H9 (cell line): ENCODE measurements around the gene FREM1. TPM values are rescaled to one million over a fixed set of nuclear protein-coding genes. Genes with fewer than 3 reads are reported as not detected.

Experiments
- DNase-seq: peaks from one replicate; pipeline ENCODE4 v3.0.0-alpha.2; 2017
- H2AFZ ChIP-seq: one replicate; pipeline ENCODE4 v1.6.1; 2013; ENCODE audit warnings: mild to moderate bottlenecking, low read length, control low read depth, moderate library complexity
- H2AK5ac ChIP-seq: 2 replicates; pipeline ENCODE4 v1.6.1; 2013; ENCODE audit warnings: low read length, control low read depth, mixed read lengths; ENCODE audit not compliant: insufficient read length
- H2BK120ac ChIP-seq: one replicate; pipeline ENCODE4 v1.6.1; 2013; ENCODE audit warnings: low read depth, mild to moderate bottlenecking, low read length, control low read depth, inconsistent platforms; ENCODE audit not compliant: poor library complexity, severe bottlenecking
- H2BK12ac ChIP-seq: 2 replicates; pipeline ENCODE4 v1.6.1; 2013; ENCODE audit warnings: low read length, control low read depth, mixed read lengths, low read depth; ENCODE audit not compliant: insufficient read length
- H2BK15ac ChIP-seq: 2 replicates; pipeline ENCODE4 v1.6.1; 2013; ENCODE audit warnings: low read depth, low read length, control low read depth
- H2BK20ac ChIP-seq: one replicate; pipeline ENCODE4 v1.6.1; 2013; ENCODE audit warnings: low read depth, mild to moderate bottlenecking, low read length, control low read depth, inconsistent platforms; ENCODE audit not compliant: poor library complexity, severe bottlenecking
- H2BK5ac ChIP-seq: 2 replicates; pipeline ENCODE4 v1.6.1; 2013; ENCODE audit warnings: low read length, control low read depth, mixed read lengths; ENCODE audit not compliant: insufficient read length
- H3K14ac ChIP-seq: 2 replicates; pipeline ENCODE4 v1.6.1; 2013; ENCODE audit warnings: low read length, control low read depth; ENCODE audit not compliant: insufficient read depth
- H3K18ac ChIP-seq: 2 replicates; pipeline ENCODE4 v1.6.1; 2013; ENCODE audit warnings: low read depth, mild to moderate bottlenecking, mixed read lengths, low read length, control low read depth; ENCODE audit not compliant: insufficient read length
- H3K23ac ChIP-seq: 2 replicates; pipeline ENCODE4 v1.6.1; 2013; ENCODE audit warnings: low read length, control low read depth, mixed read lengths, low read depth; ENCODE audit not compliant: insufficient read length
- H3K23me2 ChIP-seq: 2 replicates; pipeline ENCODE4 v1.6.1; 2013; ENCODE audit warnings: low read depth, mild to moderate bottlenecking, mixed read lengths, low read length, control low read depth; ENCODE audit not compliant: insufficient read length, poor library complexity, severe bottlenecking
- H3K27ac ChIP-seq: 2 replicates; pipeline ENCODE4 v1.5.1; 2013; ENCODE audit warnings: low read length, control low read depth, mixed read lengths, low read depth; ENCODE audit not compliant: insufficient read length
- H3K27me3 ChIP-seq: 2 replicates; pipeline ENCODE4 v1.6.1; 2013; ENCODE audit warnings: low read length, control low read depth, inconsistent platforms; ENCODE audit not compliant: insufficient read depth
- H3K4ac ChIP-seq: 2 replicates; pipeline ENCODE4 v1.6.1; 2013; ENCODE audit warnings: low read depth, mild to moderate bottlenecking, control low read depth, inconsistent platforms, low read length, moderate library complexity
- H3K4me1 ChIP-seq: 2 replicates; pipeline ENCODE4 v1.6.1; 2013; ENCODE audit warnings: low read length, control low read depth, inconsistent platforms; ENCODE audit not compliant: insufficient read depth
- H3K4me2 ChIP-seq: 2 replicates; pipeline ENCODE4 v1.6.1; 2013; ENCODE audit warnings: low read length, control low read depth, mixed read lengths; ENCODE audit not compliant: insufficient read length, insufficient read depth
- H3K56ac ChIP-seq: 2 replicates; pipeline ENCODE4 v1.6.1; 2013; ENCODE audit warnings: low read depth, mild to moderate bottlenecking, mixed read lengths, low read length, control low read depth; ENCODE audit not compliant: insufficient read length
- H3K79me1 ChIP-seq: 2 replicates; pipeline ENCODE4 v1.6.1; 2013; ENCODE audit warnings: low read depth, mild to moderate bottlenecking, moderate library complexity, low read length, control low read depth, inconsistent platforms; ENCODE audit not compliant: insufficient read depth, poor library complexity, severe bottlenecking
- H3K79me2 ChIP-seq: 2 replicates; pipeline ENCODE4 v1.6.1; 2013; ENCODE audit warnings: low read length, control low read depth, inconsistent platforms; ENCODE audit not compliant: insufficient read depth
- H3K9ac ChIP-seq: 2 replicates; pipeline ENCODE4 v1.6.1; 2013; ENCODE audit warnings: low read length, control low read depth, mixed read lengths; ENCODE audit not compliant: insufficient read length; ENCODE audit errors: extremely low read depth
- H3K9me3 ChIP-seq: one replicate; pipeline ENCODE4 v1.6.1; 2013; ENCODE audit warnings: low read depth, low read length, inconsistent platforms; ENCODE audit not compliant: control insufficient read depth
- H3T11ph ChIP-seq: one replicate; pipeline ENCODE4 v1.6.1; 2013; ENCODE audit warnings: mild to moderate bottlenecking, low read length, control low read depth, inconsistent platforms
- H4K20me1 ChIP-seq: one replicate; pipeline ENCODE4 v1.6.1; 2013; ENCODE audit not compliant: control insufficient read depth, insufficient read length, insufficient read depth
- H4K5ac ChIP-seq: 2 replicates; pipeline ENCODE4 v1.6.1; 2013; ENCODE audit warnings: low read depth, mild to moderate bottlenecking, mixed read lengths, low read length, control low read depth; ENCODE audit not compliant: insufficient read length
- H4K8ac ChIP-seq: replicated peaks from 2 replicates; pipeline ENCODE4 v1.6.1; 2013; ENCODE audit warnings: low read length, control low read depth, mixed read lengths, low read depth; ENCODE audit not compliant: insufficient read length
- H4K91ac ChIP-seq: 2 replicates; pipeline ENCODE4 v1.6.1; 2013; ENCODE audit warnings: low read depth, mild to moderate bottlenecking, moderate library complexity, mixed read lengths, low read length, control low read depth; ENCODE audit not compliant: insufficient read length
- H3K27ac Mint-ChIP-seq, 3 experiments: 2 replicates in 2 of 3; 3 replicates in 1 of 3; pipeline ENCODE4 v1.8.0; 2020 to 2021; ENCODE audit warnings: mixed read lengths in 3 of 3, mild to moderate bottlenecking in 1 of 3, moderate library complexity in 1 of 3
- H3K27me3 Mint-ChIP-seq: 2 replicates; pipeline ENCODE4 v1.8.0; 2021; ENCODE audit warnings: low read depth, mild to moderate bottlenecking, moderate library complexity, mixed read lengths
- H3K36me3 Mint-ChIP-seq, 3 experiments: 2 replicates in 2 of 3; 3 replicates in 1 of 3; pipeline ENCODE4 v1.8.0; 2020 to 2021; ENCODE audit warnings: low read depth in 3 of 3, mixed read lengths in 3 of 3; ENCODE audit not compliant: insufficient read depth in 1 of 3
- H3K4me1 Mint-ChIP-seq, 2 experiments: 2 replicates each; pipeline ENCODE4 v1.8.0; 2020; ENCODE audit warnings: mixed read lengths in 2 of 2
- H3K4me3 Mint-ChIP-seq, 2 experiments: 2 replicates in 1 of 2; 3 replicates in 1 of 2; pipeline ENCODE4 v1.8.0; 2020 to 2021; ENCODE audit warnings: mild to moderate bottlenecking in 2 of 2, mixed read lengths in 2 of 2, moderate library complexity in 1 of 2
- H3K9me3 Mint-ChIP-seq, 2 experiments: 2 replicates in 1 of 2; 3 replicates in 1 of 2; pipeline ENCODE4 v1.8.0; 2020; ENCODE audit warnings: mild to moderate bottlenecking in 2 of 2, mixed read lengths in 2 of 2, moderate library complexity in 1 of 2
- WGBS: extraction: QIAGEN DNeasy Blood & Tissue Kit; methylation state at CpG from one replicate; pipeline ENCODE4 v1.1.7; 2013; ENCODE audit warnings: missing lambda C conversion rate, low lambda C conversion rate, mixed read lengths; ENCODE audit not compliant: insufficient read length; ENCODE audit errors: extremely low coverage; 5-methylcytosine and 5-hydroxymethylcytosine counted together
- total RNA-seq: library from RNA; stranded (reverse); gene quantifications from 2 replicates; pipeline ENCODE4 v1.2.1, GENCODE V29; 2021
- TF ChIP-seq, protein P1 (sequence below): fragments of 200-600 bp; sonication (generic); conservative IDR thresholded peaks from 3 replicates; pipeline ENCODE4 v1.8.0; 2021; ENCODE audit warnings: antibody characterized with exemption, mild to moderate bottlenecking

Gene FREM1
- total RNA-seq, 1 experiment from 2014 or later, result 0.44 TPM

DNA sequence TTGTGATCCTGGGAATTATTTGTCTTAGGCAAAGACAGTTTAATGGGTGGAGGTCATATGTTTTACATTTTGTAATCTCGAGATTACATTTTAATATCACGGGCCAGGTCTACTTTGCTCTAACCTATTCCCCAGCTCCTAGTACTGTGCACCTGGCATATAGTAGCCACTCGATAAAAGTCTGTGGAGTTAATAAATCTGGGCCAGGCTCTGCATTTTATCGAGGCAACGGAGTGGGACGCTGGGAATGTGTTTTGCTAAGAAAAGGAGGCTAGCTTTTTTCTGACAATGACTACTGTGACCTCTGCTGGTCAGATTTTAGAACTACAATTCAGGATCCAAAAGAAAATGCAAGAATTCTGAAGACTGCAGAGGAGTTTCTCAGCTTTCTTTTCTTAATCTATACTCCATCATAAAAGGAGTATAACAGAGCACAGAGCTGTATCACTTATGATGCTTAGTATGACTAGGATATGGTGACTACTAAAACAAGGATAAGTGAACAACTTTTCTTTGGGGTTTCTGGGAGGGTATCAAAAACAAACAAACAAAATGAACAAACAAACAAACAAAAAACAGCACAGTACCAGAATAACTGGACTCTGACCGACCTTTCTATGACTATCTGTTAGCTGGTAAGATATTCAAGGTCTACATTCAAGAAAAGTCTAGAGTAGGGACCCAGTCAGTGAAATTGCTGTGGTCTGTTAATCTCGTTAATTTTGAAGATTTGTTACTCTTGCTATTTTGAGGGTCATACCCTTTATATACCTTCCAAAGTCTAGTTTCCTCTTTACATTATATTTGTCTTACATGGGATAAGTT, 141.6 kb downstream of the FREM1 start:
- 0 out of 2 replicates have a peak, but pooled peaks cover 3% of the 10 kb centered on the region for H3K4me1 ChIP-seq
- no peak overlapping the region for H3K4ac ChIP-seq
- no peak overlapping the region for H4K8ac ChIP-seq
- Mint-ChIP-seq H3K4me3 (no peak overlapping the region), H3K36me3 (peaks cover 0 to 4% (median 0%) of the 10 kb centered on the region in 3 experiments; a peak in 1 of 7 replicates), H3K9me3 (no peaks in the 10 kb centered on the region), H3K27me3 (no peaks in the 10 kb centered on the region), H3K27ac (no peak overlapping the region; a peak in 1 of 7 replicates), H3K4me1 (peaks cover 6 to 7% of the 10 kb centered on the region in 2 experiments; a peak in 3 of 4 replicates)
- DNase-seq, result no peak
- no peak overlapping the region for H3K14ac ChIP-seq
- no peak overlapping the region for H2BK12ac ChIP-seq
- no peak overlapping the region for H2BK120ac ChIP-seq
- no peak overlapping the region for H4K5ac ChIP-seq
- no peak overlapping the region for H3K9ac ChIP-seq
- H2AFZ ChIP-seq, result no peak overlapping the region
- no peaks in the 10 kb centered on the region for H3K9me3 ChIP-seq
- TF ChIP-seq, protein P1, sequence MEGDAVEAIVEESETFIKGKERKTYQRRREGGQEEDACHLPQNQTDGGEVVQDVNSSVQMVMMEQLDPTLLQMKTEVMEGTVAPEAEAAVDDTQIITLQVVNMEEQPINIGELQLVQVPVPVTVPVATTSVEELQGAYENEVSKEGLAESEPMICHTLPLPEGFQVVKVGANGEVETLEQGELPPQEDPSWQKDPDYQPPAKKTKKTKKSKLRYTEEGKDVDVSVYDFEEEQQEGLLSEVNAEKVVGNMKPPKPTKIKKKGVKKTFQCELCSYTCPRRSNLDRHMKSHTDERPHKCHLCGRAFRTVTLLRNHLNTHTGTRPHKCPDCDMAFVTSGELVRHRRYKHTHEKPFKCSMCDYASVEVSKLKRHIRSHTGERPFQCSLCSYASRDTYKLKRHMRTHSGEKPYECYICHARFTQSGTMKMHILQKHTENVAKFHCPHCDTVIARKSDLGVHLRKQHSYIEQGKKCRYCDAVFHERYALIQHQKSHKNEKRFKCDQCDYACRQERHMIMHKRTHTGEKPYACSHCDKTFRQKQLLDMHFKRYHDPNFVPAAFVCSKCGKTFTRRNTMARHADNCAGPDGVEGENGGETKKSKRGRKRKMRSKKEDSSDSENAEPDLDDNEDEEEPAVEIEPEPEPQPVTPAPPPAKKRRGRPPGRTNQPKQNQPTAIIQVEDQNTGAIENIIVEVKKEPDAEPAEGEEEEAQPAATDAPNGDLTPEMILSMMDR, result peak; percentile 79
- no peak overlapping the region for H3K18ac ChIP-seq
- WGBS, result no CpG with 5 or more reads among the region's 8 CpGs
- no peak overlapping the region for H3K27ac ChIP-seq
- no peak overlapping the region for H2BK20ac ChIP-seq
- H3K79me2 ChIP-seq, result no peaks in the 10 kb centered on the region
- H4K91ac ChIP-seq, result no peak overlapping the region
- no peak overlapping the region for H3T11ph ChIP-seq
- H2BK15ac ChIP-seq, result no peak overlapping the region
- no peak overlapping the region for H3K56ac ChIP-seq
- no peaks in the 10 kb centered on the region for H3K79me1 ChIP-seq
- H3K23ac ChIP-seq, result no peak overlapping the region
- no peak overlapping the region for H2AK5ac ChIP-seq
- H3K4me2 ChIP-seq, result no peak overlapping the region
- H2BK5ac ChIP-seq, result no peak overlapping the region
- no peaks in the 10 kb centered on the region for H4K20me1 ChIP-seq
- H3K23me2 ChIP-seq, result no peaks in the 10 kb centered on the region
- no peaks in the 10 kb centered on the region for H3K27me3 ChIP-seq
